Measurements from ENCODE around the gene OXER1. TPM values are rescaled to one million over a fixed set of nuclear protein-coding genes. Genes with fewer than 3 reads are reported as not detected.

The OXER1 gene
- total and polyA plus RNA-seq, 2 donors = 1.5 to 5.6 TPM

GRCh38 chr2:42712934-42713333, 51.0 kb downstream of the OXER1 start:
- peaks cover 1% of the 10 kb centered on the region for H3K36me3 ChIP-seq (ENCODE audit: insufficient read depth)
- no peak overlapping the region for H3K4me3 ChIP-seq (ENCODE audit: low read depth, low read length)
- H3K27ac ChIP-seq (ENCODE audit: low read depth) = no peak overlapping the region
- no peaks in the 10 kb centered on the region for H3K4me1 ChIP-seq (ENCODE audit: insufficient read depth)
- no peak for DNase-seq (ENCODE audit: extremely low spot score)
- WGBS = 84% methylated on average over 2 of the region's 2 CpGs

Small RNA genes within 50 kb of the gene (small RNA-seq; reads per million reads assigned to genes)
- gene RNU6-137P = not detected

Other genes with a start within 250 kb of the OXER1 start
- gene MTA3, start 195.5 kb downstream of the OXER1 start, total RNA-seq = 62.3 TPM
- 28.0 TPM for gene MTA3, start 195.5 kb downstream of the OXER1 start, polyA plus RNA-seq
- gene HAAO, start 28.4 kb upstream of the OXER1 start, total RNA-seq = 10.6 TPM
- 31.5 TPM for gene HAAO, start 28.4 kb upstream of the OXER1 start, polyA plus RNA-seq

All from urinary bladder (tissue), 4 donors.